Activated CD8-positive, alpha-beta T cell treated with anti-CD3 and anti-CD28 coated beads for 36 hours (primary cell): ENCODE measurements around the gene STK32A. TPM values are rescaled to one million over a fixed set of nuclear protein-coding genes. Genes with fewer than 3 reads are reported as not detected.

Experiments
- ATAC-seq: fragments of 200-7000 bp; cut with Tn5 transposase; one replicate; pipeline ENCODE4 v1.10.0; 2021; ENCODE audit warnings: mild to moderate bottlenecking, moderate library complexity
- CTCF ChIA-PET: fragments of 350-600 bp; sonication (Branson Sonifier 250); formaldehyde crosslinking; loops from one replicate; lab custom pipeline; 2021; ENCODE audit warnings: antibody characterized with exemption; lab: Charles Lee
- POLR2A ChIA-PET: fragments of 350-600 bp; sonication (Branson Sonifier 250); formaldehyde crosslinking; loops from one replicate; lab custom pipeline; 2021; ENCODE audit warnings: antibody characterized with exemption; lab: Charles Lee
- DNase-seq: peaks from one replicate; pipeline ENCODE4 v3.0.0-alpha.2; 2020
- H3K27ac Mint-ChIP-seq: one replicate; pipeline ENCODE4 v1.8.0; 2021; ENCODE audit warnings: mild to moderate bottlenecking, mixed read lengths
- H3K27me3 Mint-ChIP-seq: one replicate; pipeline ENCODE4 v1.8.0; 2021; ENCODE audit warnings: mixed read lengths
- H3K36me3 Mint-ChIP-seq: one replicate; pipeline ENCODE4 v1.8.0; 2021; ENCODE audit warnings: low read depth, mixed read lengths
- H3K4me1 Mint-ChIP-seq: one replicate; pipeline ENCODE4 v1.8.0; 2021; ENCODE audit warnings: low read depth, mixed read lengths
- H3K4me3 Mint-ChIP-seq: one replicate; pipeline ENCODE4 v1.8.0; 2021; ENCODE audit warnings: mild to moderate bottlenecking, moderate library complexity, mixed read lengths
- H3K9me3 Mint-ChIP-seq: one replicate; pipeline ENCODE4 v1.8.0; 2021; ENCODE audit warnings: mixed read lengths
- CTCF ChIP-seq: fragments of 200-600 bp; IDR thresholded peaks from one replicate; pipeline ENCODE4 v1.8.0; 2022; ENCODE audit warnings: antibody characterized with exemption, mild to moderate bottlenecking
- intact Hi-C: fragments of 100-400 bp; cut with micrococcal nuclease; formaldehyde crosslinking; loops from one replicate; pipeline ENCODE4 v1.10.0; 2022
- total RNA-seq, 2 experiments: library from RNA; stranded (reverse); gene quantifications; one replicate each; pipeline ENCODE4 v1.2.3, GENCODE V29; 2021

The STK32A gene
- total RNA-seq, 2 experiments from 2014 or later, result not detected

- intact Hi-C loops, result no loop called here
- no peak for DNase-seq
- no peaks in the 10 kb centered on the region for H3K9me3 Mint-ChIP-seq
- no peaks in the 10 kb centered on the region for H3K36me3 Mint-ChIP-seq
- ChIA-PET POLR2A (no interaction called here), CTCF (no interaction called here)
- no peaks in the 10 kb centered on the region for H3K27me3 Mint-ChIP-seq
- no peak for ATAC-seq
- no peak overlapping the region for H3K27ac Mint-ChIP-seq
- no peak for TF ChIP-seq CTCF
- H3K4me1 Mint-ChIP-seq, result no peaks in the 10 kb centered on the region
- no peak overlapping the region for H3K4me3 Mint-ChIP-seq
Measured at GRCh38 chr5:147406636-147407035, 171.8 kb downstream of the STK32A start.

GRCh38 chr5:147407094-147407681 is 172.4 kb downstream of the STK32A start:
- intact Hi-C loops, result no loop called here
- DNase-seq, result no peak
- Mint-ChIP-seq H3K9me3 (no peaks in the 10 kb centered on the region), H3K4me3 (no peak overlapping the region), H3K27ac (no peak overlapping the region), H3K27me3 (no peaks in the 10 kb centered on the region), H3K36me3 (no peaks in the 10 kb centered on the region), H3K4me1 (no peaks in the 10 kb centered on the region)
- TF ChIP-seq CTCF, result no peak
- ChIA-PET CTCF (no interaction called here), POLR2A (no interaction called here)
- no peak for ATAC-seq

GRCh38 chr5:147408980-147409379 is 174.2 kb downstream of the STK32A start:
- DNase-seq (no peak), ATAC-seq (no peak)
- Mint-ChIP-seq H3K4me1 (no peaks in the 10 kb centered on the region), H3K27me3 (no peaks in the 10 kb centered on the region), H3K36me3 (no peaks in the 10 kb centered on the region), H3K4me3 (no peak overlapping the region), H3K9me3 (no peaks in the 10 kb centered on the region), H3K27ac (no peak overlapping the region)
- POLR2A ChIA-PET, result no interaction called here
- CTCF ChIA-PET, result no interaction called here
- no peak for TF ChIP-seq CTCF
- intact Hi-C loops, result no loop called here

GRCh38 chr5:147410496-147411358 is 175.9 kb downstream of the STK32A start:
- ATAC-seq, result no peak
- H3K27ac Mint-ChIP-seq, result no peak overlapping the region

More at GRCh38 chr5:147410496-147411358, 175.9 kb downstream of the STK32A start:
- ChIA-PET POLR2A (no interaction called here), CTCF (no interaction called here)
- Mint-ChIP-seq H3K4me3 (no peak overlapping the region), H3K4me1 (no peaks in the 10 kb centered on the region), H3K9me3 (no peaks in the 10 kb centered on the region), H3K36me3 (no peaks in the 10 kb centered on the region), H3K27me3 (peaks cover 3% of the 10 kb centered on the region)
- intact Hi-C loops, result no loop called here
- DNase-seq, result no peak
- no peak for TF ChIP-seq CTCF
